HepG2 (cell line): ENCODE results near the gene ZNF175. TPM values are rescaled to one million over a fixed set of nuclear protein-coding genes. Genes with fewer than 3 reads are reported as not detected.

ENCODE experiments used
- AGO1 ChIP-seq: fragments of 200-400 bp; formaldehyde crosslinking; IDR thresholded peaks from 2 replicates; pipeline ENCODE4 v1.6.1; 2017; ENCODE audit warnings: mild to moderate bottlenecking, low read depth, low read length, moderate library complexity; ENCODE audit not compliant: poor library complexity, severe bottlenecking
- ARID4A ChIP-seq: sonication (generic); formaldehyde crosslinking; IDR thresholded peaks from 2 replicates; pipeline ENCODE4 v1.5.0; 2020; ENCODE audit warnings: mild to moderate bottlenecking, missing genetic modification reagents, borderline replicate concordance
- CEBPG ChIP-seq: IDR thresholded peaks from 2 replicates; pipeline ENCODE4 v1.6.1; 2016
- HMG20B ChIP-seq: conservative IDR thresholded peaks from 2 replicates; pipeline ENCODE4 v1.6.1; 2016; ENCODE audit warnings: missing genetic modification reagents, missing compliant biosample characterization
- HNRNPLL ChIP-seq: fragments of 200-400 bp; formaldehyde crosslinking; IDR thresholded peaks from 2 replicates; pipeline ENCODE4 v1.6.1; 2017; ENCODE audit warnings: mild to moderate bottlenecking, low read depth, low read length; ENCODE audit not compliant: poor library complexity, severe bottlenecking
- IRF2 ChIP-seq: IDR thresholded peaks from 2 replicates; pipeline ENCODE4 v1.6.1; 2018; ENCODE audit warnings: missing genetic modification reagents, missing compliant biosample characterization
- MAX ChIP-seq: IDR thresholded peaks from 2 replicates; pipeline ENCODE4 v1.6.1; 2012; ENCODE audit warnings: inconsistent platforms
- NONO ChIP-seq, 2 experiments: fragments of 450-650 bp in 1 of 2; sonication (generic) in 1 of 2; formaldehyde crosslinking in 1 of 2; IDR thresholded peaks in 1 of 2; conservative IDR thresholded peaks in 1 of 2; 2 replicates each; pipeline versions ENCODE4 v1.6.1 to v1.8.0; 2017 to 2022; ENCODE audit warnings: mild to moderate bottlenecking in 1 of 2, missing genetic modification reagents in 1 of 2, moderate library complexity in 1 of 2
- SIX1 ChIP-seq: sonication (generic); formaldehyde crosslinking; IDR thresholded peaks from 2 replicates; pipeline ENCODE4 v1.4.0; 2020; ENCODE audit warnings: missing genetic modification reagents, borderline replicate concordance
- SMARCC2 ChIP-seq: fragments of 450-650 bp; IDR thresholded peaks from 2 replicates; pipeline ENCODE4 v1.6.1; 2017; ENCODE audit warnings: antibody characterized with exemption, mild to moderate bottlenecking
- SOX13 ChIP-seq, 3 experiments: fragments of 450-650 bp in 1 of 3; sonication (generic) in 1 of 3; formaldehyde crosslinking in 1 of 3; IDR thresholded peaks in 2 of 3; conservative IDR thresholded peaks in 1 of 3; 2 replicates each; pipeline versions ENCODE4 v1.5.0 to v1.6.1; 2016 to 2020; ENCODE audit warnings: antibody characterized with exemption in 1 of 3, mild to moderate bottlenecking in 1 of 3, missing compliant biosample characterization in 1 of 3, missing genetic modification reagents in 1 of 3, moderate library complexity in 1 of 3
- THAP11 ChIP-seq: IDR thresholded peaks from 2 replicates; pipeline ENCODE4 v1.6.1; 2016; ENCODE audit warnings: missing biosample characterization, missing genetic modification reagents
- YEATS2 ChIP-seq: sonication (generic); formaldehyde crosslinking; IDR thresholded peaks from 2 replicates; pipeline ENCODE4 v1.4.0; 2020; ENCODE audit warnings: missing genetic modification reagents, borderline replicate concordance
- ZFX ChIP-seq: sonication (generic); formaldehyde crosslinking; IDR thresholded peaks from 2 replicates; pipeline ENCODE4 v1.4.0; 2020; ENCODE audit warnings: mild to moderate bottlenecking, low read depth, missing genetic modification reagents, moderate library complexity
- ZNF143 ChIP-seq: sonication (generic); formaldehyde crosslinking; IDR thresholded peaks from 2 replicates; pipeline ENCODE4 v1.4.0; 2020; ENCODE audit warnings: missing genetic modification reagents
- ZNF354B ChIP-seq: sonication (generic); formaldehyde crosslinking; IDR thresholded peaks from 2 replicates; pipeline ENCODE4 v1.8.0; 2022; ENCODE audit warnings: mild to moderate bottlenecking, missing genetic modification reagents
- ZNF687 ChIP-seq: sonication (generic); formaldehyde crosslinking; IDR thresholded peaks from 2 replicates; pipeline ENCODE4 v1.5.1; 2020; ENCODE audit warnings: mild to moderate bottlenecking, missing genetic modification reagents, moderate library complexity
- ZNF790 ChIP-seq: sonication (generic); formaldehyde crosslinking; IDR thresholded peaks from 2 replicates; pipeline ENCODE4 v1.8.0; 2022; ENCODE audit warnings: missing genetic modification reagents, mild to moderate bottlenecking, borderline replicate concordance
- polyA plus RNA-seq, 8 experiments: library from polyadenylated mRNA; depleted of rRNA in 3 of 8; stranded (reverse) in 7 of 8; unstranded in 1 of 8; fragments of >200 nt; fragmentation: Illumina TruSeq in 4 of 8; extraction: Trizol in 4 of 8; gene quantifications; 2 replicates each; pipeline versions ENCODE4 v1.2.1 to v1.2.3, GENCODE V29; 2011 to 2016; ENCODE audit warnings: low read depth in 4 of 8, missing spikeins in 1 of 8, mixed read lengths in 1 of 8; ENCODE audit not compliant: insufficient read depth in 1 of 8
- total RNA-seq, 5 experiments: library from RNA; depleted of rRNA; stranded (reverse); fragments of >200 nt; fragmentation: Illumina TruSeq; extraction: Trizol; gene quantifications; 2 replicates each; pipeline ENCODE4 v1.2.3, GENCODE V29; 2016; ENCODE audit warnings: low read depth in 1 of 5

The ZNF175 gene
- total and polyA plus RNA-seq, 2 of the 13 experiments (the other 11 are each of a cell fraction or from before 2014, with no cell fraction given): 1.2 to 1.5 TPM

GRCh38 chr19:51593969-51594773, 23.1 kb downstream of the ZNF175 start (continued):
- no peak for TF ChIP-seq ZNF790 (CRISPR knock-in tag)
- TF ChIP-seq AGO1: peak; percentile 69
- TF ChIP-seq CEBPG (CRISPR knock-in tag): peak; percentile 20; the same call in 1 of the 2 replicates
- TF ChIP-seq NONO (IDR thresholded peaks at IDR 0.05): no peak
- peak; percentile 75; the same call in 1 of the 2 replicates for TF ChIP-seq NONO (CRISPR knock-in tag; conservative IDR thresholded peaks at IDR 0.05)
- peak; percentile 85 for TF ChIP-seq ZFX
- peak; percentile 100 for TF ChIP-seq THAP11 (CRISPR knock-in tag)
- TF ChIP-seq IRF2 (CRISPR knock-in tag): peak; percentile 79; the same call in 1 of the 2 replicates
- TF ChIP-seq MAX: 0 out of 2 replicates have a peak, but pooled peaks have one; percentile 13
- TF ChIP-seq ZNF143 (CRISPR knock-in tag): peak; percentile 95
- peak; percentile 50; the same call in 1 of the 2 replicates for TF ChIP-seq ARID4A (CRISPR knock-in tag)
- TF ChIP-seq SOX13 (IDR thresholded peaks at IDR 0.05): no peak
- TF ChIP-seq SOX13 (CRISPR knock-in tag; conservative IDR thresholded peaks at IDR 0.05 in 1 of 2, IDR thresholded peaks at IDR 0.05 in 1 of 2): 0 out of 4 replicates have a peak, but pooled peaks of 1 of the 2 experiments have one; percentile 17
- TF ChIP-seq SMARCC2: no peak
- TF ChIP-seq ZNF354B: no peak
- TF ChIP-seq YEATS2: peak; percentile 30; the same call in 1 of the 2 replicates
- peak; percentile 51 for TF ChIP-seq ZNF687 (CRISPR knock-in tag)
- no peak for TF ChIP-seq SIX1 (CRISPR knock-in tag)
- peak; percentile 100 for TF ChIP-seq HNRNPLL
- TF ChIP-seq HMG20B (CRISPR knock-in tag): no peak
